NCI-H526 treated with DMSO at 0.1 percent for 48 hours (cell line): ENCODE data around the gene TENT5A.
A peak's percentile ranks its signal among the peaks of the same experiment; 100 is the strongest.

Experiments
- DNase-seq: peaks from one replicate; lab custom pipeline; 2025; lab: John Stamatoyannopoulos, UW

TENT5A gene

GRCh38 chr6:81713205-81713604 lies 39.3 kb downstream of the TENT5A start:
- DNase-seq: no peak

- no peak for DNase-seq
Measured at GRCh38 chr6:81708113-81708699, 44.3 kb downstream of the TENT5A start.

- DNase-seq: no peak
Measured at GRCh38 chr6:81704700-81705099, 47.8 kb downstream of the TENT5A start.

GRCh38 chr6:81700414-81700813 lies 52.1 kb downstream of the TENT5A start:
- no peak for DNase-seq

- DNase-seq: no peak
Measured at GRCh38 chr6:81697559-81697958, 54.9 kb downstream of the TENT5A start.

GRCh38 chr6:81696524-81696923 lies 56.0 kb downstream of the TENT5A start:
- DNase-seq: peak; percentile 83
